HPDE6-E6E7 (cell line): ENCODE data around the gene GABRR1.
"Not testable (repeated sequence)": the region's sequence is repeated elsewhere in the genome, so short reads cannot be mapped to it uniquely, and the experiment has no call there.

ENCODE experiments used
- DNase-seq: peaks from one replicate; pipeline ENCODE4 v3.0.0; 2011; ENCODE audit warnings: missing footprints; ENCODE audit errors: extremely low spot score

GABRR1 gene

GRCh38 chr6:89160331-89161092, 56.6 kb downstream of the GABRR1 start:
- DNase-seq: no peak

GRCh38 chr6:89154131-89154530, 63.0 kb downstream of the GABRR1 start:
- no peak for DNase-seq

GRCh38 chr6:89148016-89148750, 69.0 kb downstream of the GABRR1 start:
- DNase-seq: no peak

GRCh38 chr6:89146718-89147700, 70.1 kb downstream of the GABRR1 start:
- no peak for DNase-seq

- DNase-seq: peak; percentile 54
These were observed 71.0 kb downstream of the GABRR1 start, which contains the start of gene PM20D2 for GRCh38 chr6:89145956-89146717. Gene PM20D2 (plus strand): TSS chr6:89146055. CDS start chr6:89146145, 90 bp downstream.

- DNase-seq: peak; percentile 22
These were observed 71.8 kb downstream of the GABRR1 start for GRCh38 chr6:89145091-89145955.

GRCh38 chr6:89144354-89144906, 72.7 kb downstream of the GABRR1 start:
- no peak for DNase-seq

- DNase-seq: no peak
These were observed 76.6 kb downstream of the GABRR1 start for GRCh38 chr6:89140347-89141156.

- DNase-seq: no peak
These were observed 77.4 kb downstream of the GABRR1 start for GRCh38 chr6:89139509-89140346.

- DNase-seq: no peak
These were observed 79.0 kb downstream of the GABRR1 start for GRCh38 chr6:89138173-89138572.

- no peak for DNase-seq
These were observed 82.4 kb downstream of the GABRR1 start for GRCh38 chr6:89134723-89135122.

- DNase-seq: no peak
These were observed 83.2 kb downstream of the GABRR1 start for GRCh38 chr6:89133981-89134380.

- DNase-seq: no peak
These were observed 85.1 kb downstream of the GABRR1 start for GRCh38 chr6:89132057-89132456.

- no peak for DNase-seq
These were observed 85.6 kb downstream of the GABRR1 start for GRCh38 chr6:89131599-89131998.

GRCh38 chr6:89128256-89128671, 88.9 kb downstream of the GABRR1 start:
- DNase-seq: not testable (repeated sequence)
